Kidney (tissue), 14 donors: ENCODE results near the gene MED26. TPM values are rescaled to one million over a fixed set of nuclear protein-coding genes. Genes with fewer than 3 reads are reported as not detected.

Experiments
- DNase-seq, 5 donors: peaks; one replicate each; pipeline ENCODE4 v3.0.0-alpha.2; 2013 to 2020
- FAIRE-seq: peaks from 2 replicates; lab custom pipeline; 2012; peaks lifted over from hg19 to GRCh38; lab: Jason Lieb, UNC
- H3K27ac ChIP-seq, 2 donors: one replicate each; pipeline ENCODE4 v1.7.0; 2013; ENCODE audit warnings: low read depth in 2 of 2, low read length in 2 of 2, inconsistent platforms in 1 of 2
- H3K27me3 ChIP-seq: one replicate; pipeline ENCODE4 v1.7.1; 2013; ENCODE audit warnings: low read length, inconsistent platforms; ENCODE audit not compliant: control insufficient read depth, insufficient read depth
- H3K36me3 ChIP-seq, 3 donors: one replicate each; pipeline versions ENCODE4 v1.7.0 to v1.7.1; 2013; ENCODE audit warnings: low read length in 3 of 3, control low read depth in 1 of 3, inconsistent platforms in 1 of 3; ENCODE audit not compliant: insufficient read depth in 3 of 3, control insufficient read depth in 2 of 3
- H3K4me1 ChIP-seq, 3 donors: one replicate each; pipeline versions ENCODE4 v1.7.0 to v1.7.1; 2013; ENCODE audit warnings: low read length in 3 of 3, inconsistent platforms in 1 of 3, low read depth in 1 of 3; ENCODE audit not compliant: control insufficient read depth in 2 of 3, insufficient read depth in 2 of 3
- H3K4me3 ChIP-seq, 3 donors: one replicate each; pipeline versions ENCODE4 v1.7.0 to v1.8.1; 2013; ENCODE audit warnings: low read length in 3 of 3, control low read depth in 1 of 3, inconsistent platforms in 1 of 3
- H3K9ac ChIP-seq, 3 donors: one replicate each; pipeline versions ENCODE4 v1.7.0 to v1.7.1; 2013; ENCODE audit warnings: low read length in 3 of 3, control low read depth in 1 of 3, inconsistent platforms in 1 of 3
- H3K9me3 ChIP-seq, 3 donors: one replicate each; pipeline versions ENCODE4 v1.7.0 to v1.7.1; 2013; ENCODE audit warnings: low read length in 3 of 3, control low read depth in 1 of 3, inconsistent platforms in 1 of 3; ENCODE audit not compliant: control insufficient read depth in 2 of 3, insufficient read depth in 1 of 3
- intact Hi-C: fragments of 100-400 bp; cut with DNase I; formaldehyde crosslinking; loops from one replicate; pipeline ENCODE4 v1.11.1; 2022
- polyA plus RNA-seq: library from polyadenylated mRNA; stranded (reverse); fragments of 350-450 nt; fragmentation: Illumina TruSeq; extraction: RNeasy Lipid Tissue Mini Kit (QIAGEN cat#74804); gene quantifications from one replicate; pipeline ENCODE4 v1.2.3, GENCODE V29; 2014; ENCODE audit warnings: low read depth, low replicate concordance; ENCODE audit not compliant: insufficient read depth
- total RNA-seq: library from RNA; stranded (reverse); fragmentation: NEBNext Ultra II Directional; extraction: Animal tissue kit (Norgen Biotek cat#: 25700); gene quantifications from one replicate; pipeline ENCODE4 v1.2.1, GENCODE V29; 2021
- TF ChIP-seq, protein P1 (sequence below): IDR thresholded peaks from 3 replicates; pipeline ENCODE4 v1.5.1; 2012; ENCODE audit warnings: mild to moderate bottlenecking, moderate library complexity, borderline replicate concordance; ENCODE audit not compliant: insufficient read depth; ENCODE audit errors: extremely low read depth
- donor health status: control.
- donor health status: control.
- donor health status: control.
- donor health status: control.
- donor health status: control.
- donor health status: DM: yes; HTN: yes; CAD: no.
- donor health status: Normal renal cell carcinoma (clear cell type).

Gene MED26
- total and polyA plus RNA-seq, 2 donors from 2014 or later, result 3.6 to 11.8 TPM

DNA sequence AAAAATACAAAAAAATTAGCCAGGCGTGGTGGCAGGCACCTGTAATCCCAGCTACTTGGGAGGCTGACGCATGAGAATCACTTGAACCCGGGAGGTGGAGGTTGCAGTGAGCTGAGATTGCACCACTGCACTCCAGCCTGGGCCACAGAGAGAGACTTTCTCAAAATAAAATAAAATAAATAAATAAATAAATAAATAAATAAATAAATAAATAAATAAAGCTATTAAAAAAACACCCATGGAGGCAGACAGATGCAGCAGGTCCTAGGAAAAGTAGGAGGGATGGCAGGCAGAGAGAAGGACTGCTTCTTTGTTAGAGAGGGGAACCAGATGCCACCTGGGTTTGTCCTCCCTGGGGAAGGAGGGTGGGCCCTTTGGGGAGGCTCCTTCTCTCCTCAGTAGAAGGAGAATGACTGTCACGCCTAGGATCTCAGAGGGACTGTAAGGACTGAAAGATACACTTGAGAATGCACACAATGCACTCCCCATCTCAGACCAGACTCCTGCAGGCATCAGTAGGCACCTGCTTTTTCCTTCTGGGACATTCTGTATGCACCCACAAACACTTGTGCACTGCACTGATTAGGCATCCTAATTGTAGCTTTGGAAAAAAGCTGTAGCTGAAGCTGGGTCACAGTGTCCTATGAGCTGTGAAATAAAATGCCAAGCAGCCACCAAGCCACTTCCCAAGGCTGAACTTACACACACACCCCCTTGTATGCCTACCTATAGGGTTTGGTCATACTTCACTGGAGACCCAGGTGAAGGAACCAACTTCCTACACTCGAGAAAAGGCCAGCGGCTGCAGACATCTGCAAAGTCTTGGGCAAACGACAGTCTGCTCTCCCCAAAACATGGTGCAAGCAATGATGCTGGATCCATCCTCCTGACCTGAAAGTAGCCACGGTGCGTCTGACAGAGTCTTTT lies 36.9 kb downstream of the MED26 start:
- Histone ChIP-seq H3K36me3 (no peaks in the 10 kb centered on the region), H3K27ac (no peak overlapping the region), H3K9ac (no peak overlapping the region), H3K27me3 (no peaks in the 10 kb centered on the region), H3K9me3 (no peaks in the 10 kb centered on the region), H3K4me1 (peaks cover 0 to 54% (median 31%) of the 10 kb centered on the region in 3 donors), H3K4me3 (no peak overlapping the region)
- intact Hi-C loops, result no loop called here
- TF ChIP-seq, protein P1, sequence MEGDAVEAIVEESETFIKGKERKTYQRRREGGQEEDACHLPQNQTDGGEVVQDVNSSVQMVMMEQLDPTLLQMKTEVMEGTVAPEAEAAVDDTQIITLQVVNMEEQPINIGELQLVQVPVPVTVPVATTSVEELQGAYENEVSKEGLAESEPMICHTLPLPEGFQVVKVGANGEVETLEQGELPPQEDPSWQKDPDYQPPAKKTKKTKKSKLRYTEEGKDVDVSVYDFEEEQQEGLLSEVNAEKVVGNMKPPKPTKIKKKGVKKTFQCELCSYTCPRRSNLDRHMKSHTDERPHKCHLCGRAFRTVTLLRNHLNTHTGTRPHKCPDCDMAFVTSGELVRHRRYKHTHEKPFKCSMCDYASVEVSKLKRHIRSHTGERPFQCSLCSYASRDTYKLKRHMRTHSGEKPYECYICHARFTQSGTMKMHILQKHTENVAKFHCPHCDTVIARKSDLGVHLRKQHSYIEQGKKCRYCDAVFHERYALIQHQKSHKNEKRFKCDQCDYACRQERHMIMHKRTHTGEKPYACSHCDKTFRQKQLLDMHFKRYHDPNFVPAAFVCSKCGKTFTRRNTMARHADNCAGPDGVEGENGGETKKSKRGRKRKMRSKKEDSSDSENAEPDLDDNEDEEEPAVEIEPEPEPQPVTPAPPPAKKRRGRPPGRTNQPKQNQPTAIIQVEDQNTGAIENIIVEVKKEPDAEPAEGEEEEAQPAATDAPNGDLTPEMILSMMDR, result no peak
- FAIRE-seq (no peak), DNase-seq (no peak)

DNA sequence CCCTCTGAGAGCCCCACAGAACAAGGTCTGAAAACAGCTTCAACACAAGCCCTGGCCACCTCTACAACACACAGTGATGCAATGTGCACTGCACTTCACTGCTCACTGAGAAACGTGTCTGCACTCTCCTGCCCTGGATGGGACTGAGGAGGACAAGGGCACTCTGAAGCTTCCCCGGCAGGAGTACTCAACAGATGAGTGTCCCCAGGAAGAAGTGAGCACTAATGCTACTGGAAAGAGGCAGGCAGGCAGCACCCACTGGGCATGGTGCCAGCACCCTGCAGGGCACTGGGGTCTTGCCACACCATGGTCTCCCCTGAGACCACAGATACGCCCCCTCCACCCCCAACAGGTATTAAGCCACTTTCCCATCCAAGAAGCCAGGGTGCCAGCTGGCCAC lies 38.1 kb downstream of the MED26 start:
- no peaks in the 10 kb centered on the region for H3K36me3 ChIP-seq
- peaks cover 0 to 58% (median 31%) of the 10 kb centered on the region in 3 donors for H3K4me1 ChIP-seq
- TF ChIP-seq, protein P1, result no peak
- H3K27ac ChIP-seq, result no peak overlapping the region
- H3K9ac ChIP-seq, result no peak overlapping the region
- DNase-seq, result no peak
- intact Hi-C loops, result no loop called here
- H3K4me3 ChIP-seq, result no peak overlapping the region
- no peaks in the 10 kb centered on the region for H3K27me3 ChIP-seq
- H3K9me3 ChIP-seq, result no peaks in the 10 kb centered on the region
- FAIRE-seq, result no peak

- DNase-seq (no peak), FAIRE-seq (no peak)
- intact Hi-C loops, result no loop called here
- Histone ChIP-seq H3K4me3 (no peak overlapping the region), H3K9ac (no peak overlapping the region), H3K27me3 (no peaks in the 10 kb centered on the region), H3K36me3 (no peaks in the 10 kb centered on the region), H3K27ac (no peak overlapping the region), H3K4me1 (peaks cover 0 to 60% (median 31%) of the 10 kb centered on the region in 3 donors), H3K9me3 (no peaks in the 10 kb centered on the region)
- TF ChIP-seq, protein P1, result no peak
Observed at GRCh38 chr19:16588824-16589577, 39.0 kb downstream of the MED26 start.
